HG02973 (cell line): ENCODE data around the gene APLF.
"Not testable (repeated sequence)": the region's sequence is repeated elsewhere in the genome, so short reads cannot be mapped to it uniquely, and the experiment has no call there.

Experiments used
- ATAC-seq: cut with Tn5 transposase; IDR thresholded peaks from one replicate; pipeline ENCODE4 v1.9.1; 2021; ENCODE audit warnings: moderate library complexity; ENCODE audit not compliant: unreplicated experiment

Gene APLF

DNA sequence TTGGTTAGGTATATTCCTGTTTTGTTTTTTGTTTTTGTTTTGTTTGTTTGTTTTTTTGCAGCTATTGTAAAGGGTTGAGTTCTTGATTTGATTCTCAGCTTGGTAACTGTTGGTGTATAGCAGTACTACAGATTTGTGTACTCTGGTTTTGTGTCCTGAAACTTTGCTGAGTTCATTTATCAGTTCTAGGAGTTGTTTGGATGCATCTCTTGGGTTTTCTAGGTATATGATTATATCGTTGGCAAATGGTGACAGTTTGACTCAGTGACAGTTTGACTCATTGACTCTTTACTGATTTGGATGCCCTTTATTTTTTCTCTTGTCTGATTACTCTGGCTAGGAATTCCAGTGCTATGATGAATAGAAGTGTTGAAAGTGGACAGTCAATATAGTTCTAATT, 53.7 kb downstream of the APLF start:
- no peak for ATAC-seq

DNA sequence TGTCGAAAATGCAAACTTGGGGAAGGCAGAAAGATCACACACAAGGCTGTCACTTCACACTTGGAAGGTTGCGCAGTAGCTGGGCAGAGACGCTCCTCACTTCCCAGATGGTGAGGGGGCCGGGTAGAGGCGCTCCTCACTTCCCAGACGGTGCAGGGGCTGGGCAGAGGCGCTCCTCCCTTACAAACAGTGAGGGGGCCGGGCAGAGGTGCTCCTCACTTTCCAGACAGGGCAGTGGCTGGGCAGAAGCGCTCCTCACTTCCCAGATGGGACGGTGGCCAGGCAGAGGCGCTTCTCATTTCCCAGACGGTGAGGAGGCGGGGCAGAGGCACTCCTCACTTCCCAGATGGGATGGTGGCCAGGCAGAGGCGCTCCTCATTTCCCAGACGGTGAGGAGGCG, 59.6 kb downstream of the APLF start:
- not testable (repeated sequence) for ATAC-seq

DNA sequence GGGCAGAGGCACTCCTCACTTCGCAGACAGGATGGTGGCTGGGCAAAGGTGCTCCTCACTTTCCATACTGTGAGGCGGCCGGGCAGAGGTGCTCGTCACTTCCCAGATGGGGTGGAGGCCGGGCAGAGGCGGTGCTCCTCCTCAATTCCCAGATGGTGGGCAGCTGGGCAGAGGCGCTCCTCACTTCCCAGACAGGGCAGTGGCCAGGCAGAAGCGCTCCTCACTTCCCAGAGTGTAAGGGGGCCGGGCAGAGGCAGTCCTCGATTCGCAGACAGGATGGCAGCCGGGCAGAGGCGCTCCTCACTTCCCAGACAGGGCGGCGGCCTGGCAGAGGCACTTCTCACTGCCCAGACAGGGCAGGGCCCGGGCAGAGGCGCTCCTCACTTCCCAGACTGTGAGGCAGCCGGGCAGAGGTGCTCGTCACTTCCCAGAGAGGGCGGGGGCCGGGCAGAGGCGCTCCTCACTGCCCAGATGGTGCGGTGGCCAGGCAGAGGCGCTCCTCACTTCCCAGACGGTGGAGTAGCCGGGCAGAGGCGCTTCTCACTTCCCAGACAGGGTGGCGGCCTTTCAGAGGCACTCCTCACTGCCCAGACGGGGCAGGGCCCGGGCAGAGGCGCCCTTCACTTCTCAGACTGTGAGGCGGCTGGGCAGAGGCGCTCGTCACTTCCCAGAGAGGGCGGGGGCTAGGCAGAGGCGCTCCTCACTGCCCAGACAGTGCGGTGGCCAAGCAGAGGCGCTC, 60.1 kb downstream of the APLF start:
- not testable (repeated sequence) for ATAC-seq

DNA sequence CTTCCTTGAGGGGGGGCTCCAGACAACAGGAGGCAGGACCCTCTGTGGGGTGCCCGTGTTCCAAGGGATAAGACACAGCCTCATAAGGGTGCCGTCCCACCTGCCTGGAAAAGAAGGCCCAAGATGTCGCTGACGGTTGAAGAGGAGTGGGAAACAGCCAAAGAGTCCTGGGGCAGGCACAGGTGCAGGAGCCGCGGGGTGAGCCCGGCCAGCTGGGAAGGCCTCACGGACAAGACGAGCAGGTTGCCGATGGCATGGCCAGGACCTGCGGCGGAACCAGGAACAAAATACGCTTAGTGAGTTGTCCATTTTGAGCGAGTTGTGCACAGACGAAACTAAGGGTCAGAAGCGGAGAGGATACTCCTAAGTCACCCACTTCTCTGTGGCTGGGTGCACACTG, 61.8 kb downstream of the APLF start:
- ATAC-seq = not testable (repeated sequence)

DNA sequence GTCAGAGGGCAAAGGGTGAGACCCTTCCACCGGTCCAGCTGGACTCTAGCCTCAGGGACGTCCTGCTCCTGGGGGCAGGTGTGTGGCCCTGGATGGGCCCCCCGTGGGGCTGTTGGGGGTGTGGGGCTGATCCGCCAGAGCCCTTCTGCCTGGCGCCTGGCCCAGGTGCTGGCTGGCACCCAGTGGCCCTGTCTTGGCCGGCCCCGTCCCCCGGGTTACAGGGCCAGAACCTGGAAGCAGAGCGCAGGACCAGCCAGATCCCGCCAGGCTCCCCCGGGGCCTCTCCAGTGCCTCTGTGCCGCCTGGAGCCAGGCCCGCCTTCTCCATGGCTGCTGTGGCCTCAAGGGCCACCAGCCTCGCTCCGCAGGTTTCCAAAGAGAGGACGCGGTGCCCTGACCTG, 62.3 kb downstream of the APLF start:
- not testable (repeated sequence) for ATAC-seq

DNA sequence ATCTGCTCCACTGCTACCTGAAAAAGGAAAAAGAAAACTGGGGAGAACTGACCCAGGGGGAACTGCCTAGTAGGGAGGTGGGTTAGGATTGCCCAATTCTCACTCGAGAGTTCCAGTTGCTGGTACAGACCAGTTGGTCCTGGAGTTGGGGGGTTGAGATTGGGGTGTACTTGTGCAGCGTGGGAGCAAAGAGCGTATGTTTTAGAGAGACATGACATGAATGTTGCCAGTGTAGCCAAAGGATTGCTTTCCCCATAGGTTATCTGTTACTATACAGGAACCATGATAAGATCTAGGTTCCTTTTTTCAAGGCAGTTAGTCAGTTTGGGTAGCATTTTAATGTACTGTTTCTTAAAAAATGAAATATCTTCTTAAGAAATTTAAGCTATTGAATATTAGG, 68.6 kb downstream of the APLF start:
- no peak for ATAC-seq

DNA sequence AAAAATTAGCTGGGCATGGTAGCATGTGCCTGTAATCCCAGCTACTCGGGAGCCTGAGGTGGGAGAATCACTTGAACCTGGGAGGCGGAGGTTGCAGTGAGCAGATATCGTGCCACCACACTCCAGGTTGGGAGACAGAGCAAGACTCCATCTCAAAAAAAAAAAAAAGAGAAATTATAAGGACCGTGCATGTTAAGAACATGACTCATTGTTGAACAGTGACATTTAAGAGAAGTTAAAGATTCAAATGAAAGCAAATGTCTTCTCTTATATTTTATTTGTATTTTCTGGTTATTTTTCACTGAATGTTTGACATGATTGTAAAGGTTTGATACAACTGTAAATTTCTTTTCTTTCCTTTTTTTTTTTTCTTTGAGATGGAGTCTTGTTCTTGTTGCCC, 69.6 kb downstream of the APLF start:
- ATAC-seq = no peak

DNA sequence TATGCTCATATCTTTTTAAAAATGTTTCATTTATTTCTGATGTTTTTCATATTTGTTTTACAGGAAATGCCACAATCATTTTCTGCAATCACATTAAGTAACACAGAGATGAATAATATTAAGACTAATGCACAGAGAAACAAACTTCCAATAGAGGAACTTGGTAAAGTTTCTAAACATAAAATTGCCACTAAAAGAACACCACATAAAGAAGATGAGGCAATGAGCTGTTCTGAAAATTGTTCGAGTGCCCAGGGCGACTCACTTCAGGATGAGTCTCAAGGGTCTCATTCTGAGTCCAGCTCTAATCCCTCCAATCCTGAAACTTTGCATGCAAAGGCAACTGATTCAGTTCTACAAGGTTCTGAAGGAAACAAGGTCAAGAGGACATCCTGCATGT, 70.4 kb downstream of the APLF start:
- ATAC-seq = no peak

DNA sequence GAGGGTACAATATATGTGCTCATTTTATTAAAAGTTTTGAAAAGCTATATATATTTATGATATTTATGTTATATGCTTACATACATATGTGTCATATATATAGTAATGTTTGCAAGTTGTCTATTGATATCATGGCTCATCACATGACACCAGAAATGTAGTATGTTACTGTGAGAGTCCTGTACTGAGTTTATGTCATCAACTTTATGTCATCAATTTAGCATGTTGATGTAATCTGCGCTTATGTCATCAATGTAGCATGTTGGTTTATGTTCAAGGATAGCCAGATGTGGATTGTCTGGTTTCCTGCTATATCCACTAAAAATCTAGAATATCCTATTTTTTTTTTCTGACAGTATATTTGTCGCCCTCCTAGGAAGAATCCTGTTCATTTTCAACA, 77.4 kb downstream of the APLF start:
- ATAC-seq = no peak

DNA sequence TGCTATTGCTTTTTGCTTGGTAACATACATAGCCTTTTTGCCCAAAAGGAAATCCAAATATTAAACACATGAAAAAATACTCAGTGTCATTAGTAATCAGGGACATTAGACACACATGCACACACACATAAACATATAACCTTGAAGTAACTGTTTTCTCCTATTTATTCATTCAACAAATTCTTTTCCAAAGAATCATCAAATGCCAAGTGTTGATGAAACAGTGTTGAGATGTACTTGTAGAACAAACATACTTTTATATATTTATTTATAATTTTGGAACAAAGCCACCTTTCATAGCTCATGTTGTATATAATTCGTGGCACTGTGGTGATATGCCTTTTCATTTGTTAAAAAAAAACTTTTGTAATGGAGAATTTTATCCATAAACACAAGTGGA, 81.0 kb downstream of the APLF start:
- ATAC-seq = no peak

DNA sequence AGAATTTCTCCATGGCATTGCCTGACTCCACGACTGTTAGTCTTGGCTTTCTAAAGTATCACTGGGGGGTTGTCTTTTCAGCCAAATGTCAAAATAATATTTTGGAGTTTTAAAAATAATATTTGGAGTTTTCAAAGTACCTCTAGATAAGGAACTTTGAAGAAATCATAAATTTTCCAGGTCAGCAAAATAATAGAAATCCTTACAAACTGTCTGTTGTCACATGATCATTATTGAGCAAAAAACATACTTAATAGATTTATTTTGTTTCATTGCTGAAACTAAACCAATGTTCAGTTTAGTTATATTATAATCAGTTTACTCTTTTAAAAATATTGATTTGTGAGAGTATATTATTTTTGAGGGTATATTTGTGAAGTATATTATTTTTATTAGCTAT, 85.7 kb downstream of the APLF start:
- no peak for ATAC-seq

DNA sequence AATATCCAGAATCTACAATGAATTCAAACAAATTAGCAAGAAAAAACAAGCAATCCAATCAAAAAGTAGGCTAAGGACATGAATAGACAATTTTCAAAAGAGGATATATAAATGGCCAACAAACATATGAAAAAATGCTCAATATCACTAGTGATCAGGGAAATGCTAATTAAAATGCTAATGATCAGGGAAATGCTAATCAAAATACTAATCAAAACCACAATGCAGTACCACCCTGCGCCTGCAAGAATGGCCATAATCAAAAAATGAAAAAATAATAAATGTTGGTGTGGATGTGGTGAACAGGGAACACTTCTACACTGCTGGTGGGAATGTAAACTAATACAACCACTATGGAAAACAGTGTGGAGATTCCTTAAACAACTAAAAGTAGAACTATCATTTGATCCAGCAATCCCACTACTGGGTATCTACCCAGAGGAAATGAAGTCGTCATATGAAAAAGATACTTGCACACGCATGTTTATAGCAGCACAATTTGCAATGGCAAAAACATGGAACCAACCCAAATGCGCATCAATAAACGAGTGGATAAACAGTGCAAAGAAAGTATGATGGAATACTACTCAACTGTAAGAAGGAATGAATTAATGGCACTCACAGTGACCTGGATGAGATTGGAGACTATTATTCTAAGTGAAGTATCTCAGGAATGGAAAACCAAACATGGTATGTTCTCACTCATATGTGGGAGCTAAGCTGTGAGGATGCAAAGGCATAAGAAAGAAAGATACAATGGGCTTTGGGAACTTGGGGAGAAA, 88.2 kb downstream of the APLF start:
- not testable (repeated sequence) for ATAC-seq

DNA sequence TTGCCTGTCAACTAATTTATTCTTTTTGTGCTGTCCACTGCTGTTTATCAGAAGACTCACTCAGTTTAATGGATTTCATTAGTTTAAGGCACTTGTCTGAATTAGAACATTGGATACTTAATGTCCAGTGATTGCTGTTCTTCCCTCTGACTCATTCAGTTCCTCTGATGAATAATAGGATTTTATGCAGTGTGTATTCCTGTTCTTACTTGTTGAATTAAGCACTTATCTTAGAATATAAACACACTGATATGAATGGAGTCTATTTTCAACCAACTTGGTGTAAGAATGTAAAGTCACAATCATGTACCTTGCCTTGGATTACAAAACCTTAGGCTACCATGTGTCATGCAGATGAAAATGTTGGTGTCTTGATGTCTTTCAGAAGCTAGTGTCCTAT, 89.0 kb downstream of the APLF start:
- no peak for ATAC-seq

DNA sequence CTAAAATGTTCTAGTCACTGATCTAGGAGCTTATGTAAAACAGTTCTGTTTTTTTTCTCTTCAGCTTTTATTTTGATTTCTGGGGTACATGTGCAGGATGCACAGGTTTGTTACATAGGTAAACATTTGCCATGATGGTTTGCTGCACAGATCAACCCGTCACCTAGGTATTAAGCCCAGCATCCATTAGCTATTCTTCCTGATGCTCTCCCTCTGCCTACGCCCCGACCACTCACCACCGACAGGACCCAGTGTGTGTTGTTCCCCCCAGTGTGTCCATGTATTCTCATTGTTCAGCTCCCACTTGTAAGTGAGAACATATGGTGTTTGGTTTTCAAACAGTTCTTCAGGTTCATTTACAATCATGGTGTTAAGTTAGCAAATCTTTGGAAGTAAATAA, 91.2 kb downstream of the APLF start:
- no peak for ATAC-seq

DNA sequence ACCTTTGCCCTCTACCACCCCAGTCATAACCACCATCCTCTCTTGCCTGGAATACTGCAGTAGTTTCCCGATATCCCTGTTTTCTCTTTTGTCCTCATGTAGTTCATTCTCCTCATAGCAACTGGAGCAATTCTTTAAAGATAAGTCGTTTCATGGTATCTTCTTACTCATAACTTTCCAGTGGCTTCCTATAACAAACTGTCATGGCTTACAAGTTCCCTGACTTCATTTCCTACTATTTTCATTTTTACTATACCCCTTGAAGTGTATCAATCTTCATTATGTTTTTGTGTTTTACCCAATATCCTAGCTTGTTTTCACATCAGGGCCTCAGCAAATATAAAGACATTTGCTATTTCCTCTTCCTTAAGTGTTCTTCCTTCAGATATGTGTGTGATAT, 92.3 kb downstream of the APLF start:
- no peak for ATAC-seq

DNA sequence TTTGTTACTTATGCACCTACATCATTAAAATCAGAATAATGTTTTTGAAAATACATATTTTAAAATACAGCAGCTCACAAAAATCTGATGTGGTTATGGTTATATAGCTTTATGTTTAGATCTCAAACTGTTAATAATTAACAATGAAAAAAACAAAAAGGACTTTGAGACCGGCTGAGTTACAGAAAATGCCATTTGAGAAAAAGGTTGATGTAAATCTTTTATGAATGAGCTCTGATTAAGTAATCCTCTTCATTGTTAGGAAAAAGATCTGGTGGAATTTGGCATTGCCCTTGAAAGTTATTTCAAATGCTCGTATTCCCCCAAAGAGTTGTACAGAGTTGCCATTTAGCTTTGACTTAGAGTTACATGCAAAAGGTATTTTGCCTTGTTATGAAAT, 93.2 kb downstream of the APLF start:
- no peak for ATAC-seq

DNA sequence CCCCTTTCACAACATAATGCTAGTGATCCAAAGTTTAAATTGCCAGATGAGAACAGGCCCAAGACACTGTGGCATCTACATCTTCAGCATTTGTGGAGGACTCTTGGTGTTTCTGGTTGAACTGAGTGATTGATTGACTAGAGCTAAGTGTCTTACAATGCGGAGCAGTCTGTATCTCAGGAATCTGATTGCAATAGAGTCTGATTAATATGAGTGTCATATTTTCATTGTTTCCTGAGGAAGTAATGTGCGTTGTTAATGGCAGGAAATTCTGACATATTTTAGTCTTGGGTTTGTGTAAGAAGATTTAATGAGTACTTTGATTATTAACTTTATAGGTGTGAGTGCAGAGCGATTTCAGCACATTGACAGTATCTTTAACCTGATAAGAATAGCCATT, 94.0 kb downstream of the APLF start:
- ATAC-seq = no peak

DNA sequence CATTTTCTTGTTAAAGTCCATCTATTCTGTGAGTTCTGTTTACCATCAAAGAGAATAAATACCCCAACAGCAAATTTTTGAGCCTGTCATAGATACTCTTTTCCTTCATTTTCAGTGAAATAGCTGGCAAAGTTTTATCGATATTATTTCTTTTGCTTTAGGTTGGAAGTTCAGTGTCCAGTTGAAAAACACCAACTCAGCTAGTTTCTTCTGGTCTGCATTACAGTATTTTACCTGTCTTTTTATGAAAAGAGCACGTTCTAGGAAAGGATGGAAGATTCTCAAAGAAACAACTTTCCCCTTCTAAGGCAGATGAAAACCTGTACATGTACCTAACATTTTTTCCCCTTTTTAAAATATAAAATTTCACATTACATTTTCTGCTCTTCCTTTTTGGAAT, 95.5 kb downstream of the APLF start:
- no peak for ATAC-seq

DNA sequence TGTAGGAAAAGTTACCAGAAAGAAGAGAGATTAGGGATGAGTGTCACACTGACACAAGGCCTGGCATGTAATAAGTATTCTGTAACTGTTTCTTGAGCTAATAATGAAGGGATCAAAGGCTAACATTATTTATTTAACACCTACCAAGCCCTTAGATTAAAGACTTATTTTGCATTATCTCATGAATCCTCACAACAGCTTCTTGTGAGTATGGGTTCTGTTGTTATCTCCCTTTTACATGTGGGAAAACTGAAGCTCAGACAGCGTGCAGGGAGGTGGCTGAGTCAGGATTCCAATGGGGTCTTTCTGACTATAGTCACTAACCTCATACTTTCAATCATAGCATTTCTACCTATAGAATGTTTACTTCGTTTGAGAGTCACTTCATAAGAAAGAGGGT, 97.0 kb downstream of the APLF start:
- ATAC-seq = no peak

DNA sequence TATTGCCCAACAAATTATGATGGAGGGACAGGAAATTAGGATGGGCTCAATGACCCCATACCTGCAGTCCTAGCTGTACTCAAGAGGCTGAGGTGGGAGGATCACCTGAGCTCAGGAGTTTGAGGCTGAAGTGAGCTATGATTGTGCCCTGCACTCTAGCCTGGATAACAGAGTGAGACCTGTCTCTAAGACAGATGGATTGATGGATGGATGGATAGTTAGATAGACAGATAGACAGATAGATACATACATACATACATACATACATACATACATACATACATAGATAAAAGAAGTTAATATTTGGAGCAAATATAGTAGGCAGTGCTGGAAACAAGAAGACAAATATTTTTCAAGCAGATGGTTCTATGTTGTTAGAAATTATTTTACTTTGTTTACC, 97.9 kb downstream of the APLF start:
- ATAC-seq = no peak

DNA sequence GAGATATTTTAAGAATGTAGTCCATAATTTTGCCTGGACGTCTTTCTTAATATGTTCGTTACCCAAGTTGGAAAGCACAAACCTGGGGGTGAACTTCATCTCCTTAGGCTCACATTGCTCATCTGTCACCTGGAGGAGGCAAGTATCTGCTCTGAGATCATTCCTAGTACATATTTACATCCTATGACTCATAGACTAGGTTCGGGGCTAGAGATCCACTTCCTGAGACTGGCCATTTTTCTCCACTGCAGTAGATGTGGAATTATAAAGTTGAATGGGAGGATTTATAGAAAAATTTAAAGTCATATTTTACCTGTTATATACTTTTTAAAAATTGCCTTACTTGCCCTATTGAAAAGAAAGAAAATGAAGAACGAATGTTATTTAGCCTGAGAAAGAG, 98.5 kb downstream of the APLF start:
- no peak for ATAC-seq

DNA sequence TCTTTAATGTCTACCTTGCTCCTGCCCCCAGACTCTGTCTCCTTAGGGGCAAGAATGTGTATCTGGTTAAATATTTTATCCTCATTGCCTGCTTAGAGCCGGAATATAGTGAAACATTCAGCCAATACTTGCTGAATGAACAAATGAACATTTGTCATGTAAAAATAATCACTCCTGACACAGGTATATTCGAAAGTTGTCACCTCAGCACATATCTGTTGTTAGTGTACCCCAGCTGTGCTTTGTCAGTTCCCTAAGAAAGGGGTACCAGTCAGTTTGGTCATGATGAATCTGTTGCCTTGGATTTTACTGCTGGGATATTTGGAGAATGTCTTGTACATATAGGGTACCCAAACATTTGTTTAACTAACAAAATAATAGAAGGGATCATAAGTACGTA, 99.0 kb downstream of the APLF start:
- no peak for ATAC-seq

DNA sequence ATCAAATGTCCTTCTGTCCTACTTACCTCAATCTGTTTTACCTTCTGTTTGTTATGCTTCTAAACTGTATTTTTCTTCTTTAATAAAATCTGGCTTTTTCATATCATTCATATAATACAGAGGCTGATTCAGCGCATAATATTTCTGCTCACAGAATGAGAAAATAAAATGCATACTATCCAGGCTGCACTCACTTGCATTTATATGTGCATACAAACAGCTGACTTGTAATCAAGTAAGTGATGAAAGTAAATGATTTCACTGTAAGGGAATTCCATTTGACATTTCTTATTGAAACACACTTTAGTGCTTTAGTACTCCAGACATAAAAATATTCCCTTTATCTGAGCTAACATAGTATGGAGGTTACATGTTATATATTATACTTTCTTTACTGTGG, 100.7 kb downstream of the APLF start:
- ATAC-seq = no peak
